ENCODE measurements around the gene TM4SF18. TPM values are rescaled to one million over a fixed set of nuclear protein-coding genes. Genes with fewer than 3 reads are reported as not detected.

Gene TM4SF18
- total RNA-seq, 2 donors from 2014 or later: 7.9 to 13.2 TPM

- no peaks in the 10 kb centered on the region for H3K27me3 ChIP-seq
- H3K36me3 ChIP-seq (replicated peaks in 1 of 2; ENCODE audit: insufficient read depth in 1 of 2, low read depth in 2 of 2): no peaks in the 10 kb centered on the region
- H3K9me3 ChIP-seq: no peaks in the 10 kb centered on the region
- 85 to 86% methylated on average over 9 of the region's 9 CpGs for WGBS, 2 donors
- DNase-seq (no peak), ATAC-seq (no peak)
- H3K4me1 ChIP-seq: peaks cover 42% of the 10 kb centered on the region
- H3K27ac ChIP-seq: peak overlapping the region; percentile 73 to 95 (median 88)
- H3K4me3 ChIP-seq: no peak overlapping the region
- intact Hi-C loops (cut with DNase I): no loop called here
- no peak for TF ChIP-seq POLR2A (IDR thresholded peaks at IDR 0.05)
- TF ChIP-seq CTCF (IDR thresholded peaks at IDR 0.05): no peak
Observed at GRCh38 chr3:149378478-149379309, 45.3 kb upstream of the TM4SF18 start.

- H3K4me3 ChIP-seq: peak within 1 kb of the TSS; percentile 21 to 52
- 16 to 31% methylated on average over 15 of the region's 15 CpGs for WGBS, 2 donors
- H3K27me3 ChIP-seq: no peaks in the 10 kb centered on the region
- intact Hi-C loops (cut with DNase I): no loop called here
- TF ChIP-seq POLR2A (IDR thresholded peaks at IDR 0.05) (peak; percentile 93 to 98 (median 98)), CTCF (IDR thresholded peaks at IDR 0.05) (peak in 3 of 7 experiments; percentile 17 to 29 (median 21))
- no peaks in the 10 kb centered on the region for H3K9me3 ChIP-seq
- peaks cover 52% of the 10 kb centered on the region for H3K4me1 ChIP-seq
- DNase-seq: peak; percentile 73 to 89 (median 81)
- peak within 1 kb of the TSS; percentile 86 to 99 (median 92) for H3K27ac ChIP-seq
- ATAC-seq: peak; percentile 88
- H3K36me3 ChIP-seq (replicated peaks in 1 of 2; ENCODE audit: insufficient read depth in 1 of 2, low read depth in 2 of 2): no peaks in the 10 kb centered on the region
Observed at GRCh38 chr3:149377408-149378364, 44.2 kb upstream of the TM4SF18 start, which contains the start of gene TM4SF1. TM4SF1 (minus strand) TSS chr3:149377649; CDS start chr3:149377547, 102 bp downstream.

- no peaks in the 10 kb centered on the region for H3K27me3 ChIP-seq
- H3K9me3 ChIP-seq: no peaks in the 10 kb centered on the region
- H3K4me1 ChIP-seq: peaks cover 54% of the 10 kb centered on the region
- WGBS, 2 donors: 10 to 19% methylated on average over 8 of the region's 8 CpGs
- intact Hi-C loops (cut with DNase I): no loop called here
- H3K36me3 ChIP-seq (replicated peaks in 1 of 2; ENCODE audit: insufficient read depth in 1 of 2, low read depth in 2 of 2): no peaks in the 10 kb centered on the region
- DNase-seq: peak; percentile 50 to 66 (median 64)
- peak overlapping the region; percentile 86 to 99 (median 92) for H3K27ac ChIP-seq
- TF ChIP-seq POLR2A (IDR thresholded peaks at IDR 0.05): no peak
- TF ChIP-seq CTCF (IDR thresholded peaks at IDR 0.05): no peak
- ATAC-seq: peak; percentile 68
- peak overlapping the region; percentile 21 to 52 for H3K4me3 ChIP-seq
Observed at GRCh38 chr3:149376718-149377407, 43.4 kb upstream of the TM4SF18 start.

GRCh38 chr3:149375501-149376196, 42.2 kb upstream of the TM4SF18 start:
- WGBS, 2 donors: 24 to 44% methylated on average over 4 of the region's 4 CpGs
- Histone ChIP-seq H3K9me3 (no peaks in the 10 kb centered on the region), H3K27ac (peak overlapping the region; percentile 86 to 99 (median 92)), H3K4me1 (peaks cover 63% of the 10 kb centered on the region), H3K36me3 (replicated peaks in 1 of 2; ENCODE audit: insufficient read depth in 1 of 2, low read depth in 2 of 2) (no peaks in the 10 kb centered on the region), H3K4me3 (peak overlapping the region in 1 of 2 donors; percentile 52), H3K27me3 (no peaks in the 10 kb centered on the region)
- DNase-seq (no peak), ATAC-seq (no peak)
- intact Hi-C loops (cut with DNase I): no loop called here
- peak in 1 of 7 experiments; percentile 9 for TF ChIP-seq CTCF (IDR thresholded peaks at IDR 0.05)
- peak in 1 of 3 donors; percentile 21 for TF ChIP-seq POLR2A (IDR thresholded peaks at IDR 0.05)

Measured in body of pancreas (tissue), 4 donors.